ENCODE results near the gene ABHD16A.

The ABHD16A gene

GRCh38 chr6:31687860-31688693, 15.0 kb downstream of the ABHD16A start:
- DNase-seq, result no peak

- no peak for DNase-seq
Measured at GRCh38 chr6:31687321-31687720, 15.8 kb downstream of the ABHD16A start.

- no peak for DNase-seq
Measured at GRCh38 chr6:31686483-31686882, 16.6 kb downstream of the ABHD16A start.

- DNase-seq, result no peak
Measured at GRCh38 chr6:31683591-31683990, 19.5 kb downstream of the ABHD16A start.

- peak in 1 of 2 experiments; percentile 32 for DNase-seq
Measured at GRCh38 chr6:31681135-31681671, 21.9 kb downstream of the ABHD16A start.

- peak; percentile 80 to 86 for DNase-seq
Measured at GRCh38 chr6:31680226-31681134, 22.6 kb downstream of the ABHD16A start, which contains the start of gene LY6G5C. TSS of gene LY6G5C (minus strand) at chr6:31681067. CDS start at chr6:31680373, 694 bp downstream.

GRCh38 chr6:31677955-31678354, 25.2 kb downstream of the ABHD16A start:
- no peak for DNase-seq

GRCh38 chr6:31676904-31677303, 26.2 kb downstream of the ABHD16A start:
- no peak for DNase-seq

GRCh38 chr6:31676322-31676903, 26.7 kb downstream of the ABHD16A start:
- DNase-seq, result no peak

GRCh38 chr6:31669676-31670075, 33.4 kb downstream of the ABHD16A start, which contains the start of gene LY6G5B:
TSS of gene LY6G5B (plus strand) at chr6:31669976. CDS start at chr6:31670951, 975 bp downstream.
- no peak for DNase-seq

- DNase-seq, result no peak
Measured at GRCh38 chr6:31666337-31666965, 36.7 kb downstream of the ABHD16A start.

- DNase-seq, result peak; percentile 97 to 98
Measured at GRCh38 chr6:31665501-31666336, 37.4 kb downstream of the ABHD16A start, which contains the start of gene CSNK2B. TSS of gene CSNK2B (plus strand) at chr6:31666080. CDS start at chr6:31666832, 752 bp downstream.

GRCh38 chr6:31664790-31665500, 38.2 kb downstream of the ABHD16A start, which contains the start of gene GPANK1:
TSS of gene GPANK1 (minus strand) at chr6:31664997. CDS start at chr6:31664478, 519 bp downstream.
- DNase-seq, result peak; percentile 80 to 90

GRCh38 chr6:31663961-31664789, 38.9 kb downstream of the ABHD16A start:
- no peak for DNase-seq

GRCh38 chr6:31663126-31663960, 39.8 kb downstream of the ABHD16A start:
- DNase-seq, result no peak

- DNase-seq, result no peak
Measured at GRCh38 chr6:31662124-31662723, 40.9 kb downstream of the ABHD16A start.

- DNase-seq, result no peak
Measured at GRCh38 chr6:31661262-31662123, 41.6 kb downstream of the ABHD16A start.

Data from SHP77 (cell line).